Measurements from ENCODE around the gene MRRF. TPM values are rescaled to one million over a fixed set of nuclear protein-coding genes. Genes with fewer than 3 reads are reported as not detected.

The MRRF gene
- total RNA-seq, 4 donors from 2014 or later = 22.7 to 39.4 (median 38.2) TPM

DNA sequence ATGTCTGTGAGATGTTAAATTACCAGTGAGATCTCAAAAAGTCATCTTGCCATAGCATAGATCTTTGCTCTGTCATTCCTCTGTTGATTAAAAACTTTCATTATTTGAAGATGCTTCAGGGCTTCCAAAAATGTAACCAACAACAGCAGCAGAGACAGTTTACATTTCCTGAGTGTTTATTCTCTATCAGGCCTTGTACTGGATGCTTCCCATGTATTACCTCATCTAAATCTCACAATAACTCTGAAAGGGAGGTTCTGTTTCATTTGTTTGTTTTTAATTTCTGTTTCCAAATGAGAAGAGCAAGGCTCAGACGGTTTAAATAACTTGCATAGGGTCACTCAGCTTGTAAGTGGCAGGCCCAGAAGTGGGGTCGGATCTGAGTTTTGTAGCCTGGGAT lies 45.2 kb downstream of the MRRF start:
- Histone ChIP-seq H3K27ac (no peak overlapping the region), H3K36me3 (peaks cover 0 to 67% (median 14%) of the 10 kb centered on the region in 3 donors), H3K4me1 (no peaks in the 10 kb centered on the region), H3K9me3 (no peaks in the 10 kb centered on the region), H3K27me3 (no peaks in the 10 kb centered on the region), H3K4me3 (no peak overlapping the region)
- WGBS, 2 donors = 58 to 63% methylated on average over 2 of the region's 2 CpGs
- DNase-seq (ENCODE audit: low spot score in 2 of 2) = no peak
- TF ChIP-seq POLR2A (IDR thresholded peaks at IDR 0.05) = no peak
- TF ChIP-seq EP300 (IDR thresholded peaks at IDR 0.05) = no peak
- TF ChIP-seq, protein P1, sequence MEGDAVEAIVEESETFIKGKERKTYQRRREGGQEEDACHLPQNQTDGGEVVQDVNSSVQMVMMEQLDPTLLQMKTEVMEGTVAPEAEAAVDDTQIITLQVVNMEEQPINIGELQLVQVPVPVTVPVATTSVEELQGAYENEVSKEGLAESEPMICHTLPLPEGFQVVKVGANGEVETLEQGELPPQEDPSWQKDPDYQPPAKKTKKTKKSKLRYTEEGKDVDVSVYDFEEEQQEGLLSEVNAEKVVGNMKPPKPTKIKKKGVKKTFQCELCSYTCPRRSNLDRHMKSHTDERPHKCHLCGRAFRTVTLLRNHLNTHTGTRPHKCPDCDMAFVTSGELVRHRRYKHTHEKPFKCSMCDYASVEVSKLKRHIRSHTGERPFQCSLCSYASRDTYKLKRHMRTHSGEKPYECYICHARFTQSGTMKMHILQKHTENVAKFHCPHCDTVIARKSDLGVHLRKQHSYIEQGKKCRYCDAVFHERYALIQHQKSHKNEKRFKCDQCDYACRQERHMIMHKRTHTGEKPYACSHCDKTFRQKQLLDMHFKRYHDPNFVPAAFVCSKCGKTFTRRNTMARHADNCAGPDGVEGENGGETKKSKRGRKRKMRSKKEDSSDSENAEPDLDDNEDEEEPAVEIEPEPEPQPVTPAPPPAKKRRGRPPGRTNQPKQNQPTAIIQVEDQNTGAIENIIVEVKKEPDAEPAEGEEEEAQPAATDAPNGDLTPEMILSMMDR (IDR thresholded peaks at IDR 0.05) = no peak

- H3K36me3 ChIP-seq = peaks cover 0 to 70% (median 14%) of the 10 kb centered on the region in 3 donors
- TF ChIP-seq, protein P1 (IDR thresholded peaks at IDR 0.05) = no peak
- no peak for TF ChIP-seq POLR2A (IDR thresholded peaks at IDR 0.05)
- no peak for TF ChIP-seq EP300 (IDR thresholded peaks at IDR 0.05)
- DNase-seq (ENCODE audit: low spot score in 2 of 2) = no peak
These were observed 49.5 kb downstream of the MRRF start for GRCh38 chr9:122314165-122314564.

GRCh38 chr9:122315534-122315933 lies 50.9 kb downstream of the MRRF start:
- WGBS, 2 donors = 84 to 88% methylated on average over 2 of the region's 2 CpGs
- TF ChIP-seq, protein P1 (IDR thresholded peaks at IDR 0.05) = no peak
- TF ChIP-seq EP300 (IDR thresholded peaks at IDR 0.05) = no peak
- no peak for TF ChIP-seq POLR2A (IDR thresholded peaks at IDR 0.05)
- peaks cover 0 to 73% (median 14%) of the 10 kb centered on the region in 3 donors for H3K36me3 ChIP-seq
- H3K9me3 ChIP-seq = no peaks in the 10 kb centered on the region
- H3K4me3 ChIP-seq = no peak overlapping the region
- H3K27ac ChIP-seq = no peak overlapping the region
- H3K27me3 ChIP-seq = no peaks in the 10 kb centered on the region
- DNase-seq (ENCODE audit: low spot score in 2 of 2) = no peak
- no peaks in the 10 kb centered on the region for H3K4me1 ChIP-seq

More at GRCh38 chr9:122314165-122314564, 49.5 kb downstream of the MRRF start:
- no peak overlapping the region for H3K4me3 ChIP-seq
- H3K4me1 ChIP-seq = no peaks in the 10 kb centered on the region
- no peaks in the 10 kb centered on the region for H3K27me3 ChIP-seq
- H3K9me3 ChIP-seq = no peaks in the 10 kb centered on the region
- no peak overlapping the region for H3K27ac ChIP-seq

DNA sequence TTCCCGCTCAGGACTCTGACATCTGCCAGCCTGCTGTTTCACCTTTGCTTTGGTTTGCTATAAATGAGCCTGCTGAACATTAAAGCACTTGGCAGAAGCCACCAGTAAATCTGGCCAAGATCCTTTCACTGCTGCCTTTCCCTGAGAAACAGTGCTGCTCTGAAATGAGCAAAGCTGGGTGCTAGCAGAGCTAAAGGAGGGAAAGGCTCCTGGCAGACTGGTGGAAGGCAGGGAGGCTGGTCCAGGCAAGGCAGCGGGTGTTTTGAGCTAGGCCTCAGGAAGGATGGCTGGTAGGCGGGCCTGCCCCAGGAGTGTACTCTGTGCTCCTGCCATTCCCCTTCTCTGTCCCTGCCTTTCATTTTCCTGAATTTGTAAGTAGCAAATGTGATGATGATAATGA lies 53.6 kb downstream of the MRRF start:
- peaks cover 0 to 70% (median 14%) of the 10 kb centered on the region in 3 donors for H3K36me3 ChIP-seq
- no peak overlapping the region for H3K4me3 ChIP-seq
- no peaks in the 10 kb centered on the region for H3K27me3 ChIP-seq
- H3K9me3 ChIP-seq = no peaks in the 10 kb centered on the region
- no peak for DNase-seq (ENCODE audit: low spot score in 2 of 2)
- H3K4me1 ChIP-seq = no peaks in the 10 kb centered on the region
- H3K27ac ChIP-seq = no peak overlapping the region
- no peak for TF ChIP-seq POLR2A (IDR thresholded peaks at IDR 0.05)
- TF ChIP-seq, protein P1 (IDR thresholded peaks at IDR 0.05) = no peak
- TF ChIP-seq EP300 (IDR thresholded peaks at IDR 0.05) = no peak
- WGBS, 2 donors = 77 to 83% methylated on average over 3 of the region's 3 CpGs

- Histone ChIP-seq H3K9me3 (no peaks in the 10 kb centered on the region), H3K4me3 (no peak overlapping the region), H3K4me1 (peaks cover 0 to 6% (median 0%) of the 10 kb centered on the region in 4 donors), H3K27ac (no peak overlapping the region), H3K36me3 (peaks cover 0 to 69% (median 8%) of the 10 kb centered on the region in 3 donors), H3K27me3 (no peaks in the 10 kb centered on the region)
- DNase-seq (ENCODE audit: low spot score in 2 of 2) = no peak
- TF ChIP-seq POLR2A (IDR thresholded peaks at IDR 0.05) (no peak), EP300 (IDR thresholded peaks at IDR 0.05) (no peak)
- TF ChIP-seq, protein P1 (IDR thresholded peaks at IDR 0.05) = no peak
- 65 to 73% methylated on average over 1 of the region's 1 CpG for WGBS, 2 donors
These were observed 55.8 kb downstream of the MRRF start for GRCh38 chr9:122320413-122320881.

All from tibial nerve (tissue), 4 donors.